HG03139 (cell line): ENCODE measurements around the gene MYH7B.

Experiments used
- ATAC-seq: cut with Tn5 transposase; IDR thresholded peaks from one replicate; pipeline ENCODE4 v1.9.1; 2021; ENCODE audit not compliant: unreplicated experiment

The MYH7B gene

GRCh38 chr20:34974246-34974645 lies 18.6 kb downstream of the MYH7B start:
- no peak for ATAC-seq

GRCh38 chr20:34976286-34976685 lies 20.6 kb downstream of the MYH7B start:
- ATAC-seq: no peak

GRCh38 chr20:34977365-34978091 lies 21.9 kb downstream of the MYH7B start:
- ATAC-seq: no peak

GRCh38 chr20:34978092-34978744 lies 22.6 kb downstream of the MYH7B start:
- no peak for ATAC-seq

- no peak for ATAC-seq
Observed at GRCh38 chr20:34979366-34980153, 23.9 kb downstream of the MYH7B start.

- ATAC-seq: no peak
Observed at GRCh38 chr20:34980543-34981233, 25.0 kb downstream of the MYH7B start.

GRCh38 chr20:34982270-34983088 lies 26.8 kb downstream of the MYH7B start:
- no peak for ATAC-seq

GRCh38 chr20:34983089-34983820 lies 27.6 kb downstream of the MYH7B start:
- ATAC-seq: no peak

GRCh38 chr20:34983995-34984735 lies 28.5 kb downstream of the MYH7B start:
- ATAC-seq: no peak

GRCh38 chr20:34984756-34985261 lies 29.1 kb downstream of the MYH7B start:
- no peak for ATAC-seq

- ATAC-seq: no peak
Observed at GRCh38 chr20:34985461-34986310, 30.0 kb downstream of the MYH7B start.

GRCh38 chr20:34986311-34987287 lies 30.9 kb downstream of the MYH7B start:
- no peak for ATAC-seq

- no peak for ATAC-seq
Observed at GRCh38 chr20:34987288-34988190, 31.9 kb downstream of the MYH7B start.

- no peak for ATAC-seq
Observed at GRCh38 chr20:34988191-34988540, 32.5 kb downstream of the MYH7B start.

GRCh38 chr20:34989118-34989517 lies 33.5 kb downstream of the MYH7B start:
- ATAC-seq: no peak

- ATAC-seq: no peak
Observed at GRCh38 chr20:34989670-34990069, 34.0 kb downstream of the MYH7B start.
